ENCODE measurements around the gene IFI35. TPM values are rescaled to one million over a fixed set of nuclear protein-coding genes. Genes with fewer than 3 reads are reported as not detected.

Gene IFI35
- total RNA-seq, 1 donor from 2014 or later: 9.7 TPM

DNA sequence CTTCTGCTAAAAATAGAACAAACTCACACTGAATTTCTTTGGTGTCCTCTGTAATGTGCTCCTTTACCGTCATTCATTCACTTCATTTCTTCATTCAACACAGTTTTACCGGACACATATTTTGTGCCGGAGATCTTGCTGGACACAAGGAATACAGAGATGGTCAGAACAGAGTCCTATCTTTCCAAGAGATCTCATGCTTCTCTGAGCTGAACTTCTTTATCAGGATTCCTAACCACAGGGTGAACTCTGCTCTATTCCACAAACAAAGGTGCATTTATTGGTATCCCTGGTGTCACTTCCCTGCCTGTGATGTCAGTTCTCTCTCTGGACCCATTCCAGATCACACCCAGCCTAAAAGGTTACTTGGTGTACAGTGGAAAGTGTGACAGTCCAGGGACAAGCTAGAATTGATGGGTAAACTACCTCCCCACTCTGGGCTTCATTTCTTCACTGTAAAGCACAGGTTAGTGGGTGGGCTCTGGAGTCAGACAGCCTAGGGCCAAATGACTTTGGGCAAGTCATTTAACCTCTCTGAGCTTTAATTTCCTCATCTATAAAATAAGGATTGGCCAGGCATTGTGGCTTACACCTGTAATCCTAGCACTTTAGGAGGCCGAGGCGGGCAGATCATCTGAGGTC lies 4.2 kb downstream of the IFI35 start:
- Histone ChIP-seq H3K4me3 (ENCODE audit: low read depth, low read length) (no peak overlapping the region), H3K36me3 (ENCODE audit: control insufficient read depth, insufficient read depth, low read length) (no peaks in the 10 kb centered on the region), H3K27me3 (ENCODE audit: control insufficient read depth, insufficient read depth, low read length) (no peaks in the 10 kb centered on the region)
- no peak for DNase-seq (ENCODE audit: low read depth)
- TF ChIP-seq CTCF (IDR thresholded peaks at IDR 0.05; ENCODE audit: insufficient read depth, low read length, poor library complexity, severe bottlenecking): no peak

DNA sequence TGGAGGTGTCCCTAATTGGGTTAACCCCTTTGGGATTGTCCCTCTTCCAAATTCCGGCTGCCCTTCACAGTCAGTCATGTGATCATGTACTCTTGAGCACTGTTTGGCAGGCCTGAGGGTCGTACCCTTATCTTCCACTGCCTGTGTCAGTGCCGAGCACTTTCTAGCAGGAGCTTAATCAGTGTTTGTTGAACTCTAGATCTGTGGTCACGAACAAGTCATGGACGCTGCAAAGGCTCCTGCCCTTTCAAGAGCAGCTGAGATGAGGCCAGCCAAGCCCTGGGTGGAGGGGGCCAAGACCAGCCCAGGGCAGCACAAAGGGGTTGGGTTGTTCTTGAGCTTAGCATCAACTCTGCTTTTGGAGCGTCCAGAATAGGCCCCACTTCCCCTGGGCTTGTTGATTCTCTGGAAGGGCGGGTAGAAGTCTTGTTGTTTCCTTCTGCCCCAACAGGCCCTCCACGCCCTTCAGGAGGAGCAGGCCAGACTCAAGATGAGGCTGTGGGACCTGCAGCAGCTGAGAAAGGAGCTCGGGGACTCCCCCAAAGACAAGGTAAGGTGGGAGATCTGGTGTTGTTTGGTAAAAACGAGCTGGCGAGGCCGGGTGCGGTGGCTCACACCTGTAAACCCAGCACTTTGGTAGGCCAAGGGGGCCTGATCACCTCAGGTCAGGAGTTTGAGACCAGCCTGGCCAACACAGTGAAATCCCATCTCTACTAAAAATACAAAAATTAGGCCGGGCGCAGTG lies 5.3 kb downstream of the IFI35 start:
- DNase-seq (ENCODE audit: low read depth): no peak
- Histone ChIP-seq H3K4me3 (ENCODE audit: low read depth, low read length) (no peak overlapping the region), H3K27me3 (ENCODE audit: control insufficient read depth, insufficient read depth, low read length) (no peaks in the 10 kb centered on the region), H3K36me3 (ENCODE audit: control insufficient read depth, insufficient read depth, low read length) (peaks cover 2% of the 10 kb centered on the region)
- no peak for TF ChIP-seq CTCF (IDR thresholded peaks at IDR 0.05; ENCODE audit: insufficient read depth, low read length, poor library complexity, severe bottlenecking)

- H3K36me3 ChIP-seq (ENCODE audit: control insufficient read depth, insufficient read depth, low read length): peaks cover 2% of the 10 kb centered on the region
- DNase-seq (ENCODE audit: low read depth): no peak
- no peak for TF ChIP-seq CTCF (IDR thresholded peaks at IDR 0.05; ENCODE audit: insufficient read depth, low read length, poor library complexity, severe bottlenecking)
- H3K4me3 ChIP-seq (ENCODE audit: low read depth, low read length): no peak overlapping the region
- no peaks in the 10 kb centered on the region for H3K27me3 ChIP-seq (ENCODE audit: control insufficient read depth, insufficient read depth, low read length)
Observed at GRCh38 chr17:43013296-43013695, 6.7 kb downstream of the IFI35 start.

DNA sequence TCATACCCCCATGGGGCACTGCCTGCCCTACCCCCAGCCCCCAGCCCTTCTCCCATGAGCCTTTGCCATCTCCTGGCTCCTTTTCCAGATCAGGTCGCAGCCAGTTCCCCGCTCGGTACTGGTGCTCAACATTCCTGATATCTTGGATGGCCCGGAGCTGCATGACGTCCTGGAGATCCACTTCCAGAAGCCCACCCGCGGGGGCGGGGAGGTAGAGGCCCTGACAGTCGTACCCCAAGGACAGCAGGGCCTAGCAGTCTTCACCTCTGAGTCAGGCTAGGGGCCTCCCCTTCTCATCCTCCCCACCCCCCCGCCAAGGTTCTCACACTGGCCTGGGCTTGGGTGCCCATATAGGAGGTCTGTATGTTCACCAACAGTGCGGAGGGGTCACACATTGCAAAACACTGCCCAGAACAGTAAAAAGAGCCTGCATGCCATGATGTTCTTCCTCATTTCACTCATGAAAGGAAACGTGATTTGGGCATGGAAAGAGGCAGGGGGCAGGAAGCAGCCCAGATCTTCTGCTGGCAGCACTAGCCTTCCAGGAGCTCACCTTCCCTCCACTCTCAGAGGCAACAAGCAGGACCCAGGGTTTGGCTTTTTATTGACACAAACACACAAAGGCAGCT lies 7.5 kb downstream of the IFI35 start:
- TF ChIP-seq CTCF (IDR thresholded peaks at IDR 0.05; ENCODE audit: insufficient read depth, low read length, poor library complexity, severe bottlenecking): no peak
- DNase-seq (ENCODE audit: low read depth): no peak
- peaks cover 2% of the 10 kb centered on the region for H3K36me3 ChIP-seq (ENCODE audit: control insufficient read depth, insufficient read depth, low read length)
- H3K4me3 ChIP-seq (ENCODE audit: low read depth, low read length): no peak overlapping the region
- no peaks in the 10 kb centered on the region for H3K27me3 ChIP-seq (ENCODE audit: control insufficient read depth, insufficient read depth, low read length)

DNA sequence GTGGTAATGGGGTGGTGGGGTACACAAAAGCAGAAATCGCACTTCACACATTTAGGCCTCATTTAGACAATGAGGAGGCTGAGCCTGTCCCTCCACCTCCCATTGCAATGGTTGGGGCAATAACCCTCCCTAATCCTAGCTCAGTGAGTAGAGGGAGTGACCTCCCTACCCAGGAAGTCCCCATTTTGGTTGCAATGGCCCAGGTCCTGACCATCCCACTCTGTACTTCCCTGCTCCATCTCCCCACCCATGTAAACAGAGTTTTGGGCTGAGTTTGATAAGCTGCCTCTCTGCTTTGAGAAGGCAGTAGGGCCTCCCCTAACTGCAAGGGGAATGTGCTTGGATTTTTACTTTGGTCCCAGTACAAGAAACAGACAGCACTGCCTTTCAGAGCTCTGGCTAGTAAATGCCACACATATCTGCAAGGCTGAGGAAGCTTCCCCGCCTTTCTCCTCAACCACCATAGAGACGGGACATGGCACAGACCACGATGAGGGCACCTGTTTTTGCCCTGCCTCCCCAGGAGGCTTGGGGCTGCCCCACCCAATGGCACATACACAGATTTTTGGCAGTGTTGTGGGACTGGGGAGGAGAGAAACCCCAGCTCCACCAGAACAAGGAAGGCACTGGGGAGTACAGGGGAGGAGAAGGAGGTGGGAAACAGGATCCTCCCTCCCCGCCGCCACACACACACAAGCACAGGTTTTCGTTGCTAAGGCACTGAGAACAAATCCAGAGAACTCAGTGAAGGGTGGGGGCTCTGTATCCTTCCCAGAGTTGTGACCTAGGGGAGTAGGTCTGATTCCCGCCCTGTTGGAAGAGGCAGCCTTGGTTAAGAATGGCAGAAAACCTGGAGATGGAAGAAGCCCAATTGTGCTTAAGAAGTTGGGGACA lies 8.3 kb downstream of the IFI35 start:
- no peak for DNase-seq (ENCODE audit: low read depth)

More for the DNA sequence above, 8.3 kb downstream of the IFI35 start:
- Histone ChIP-seq H3K36me3 (ENCODE audit: control insufficient read depth, insufficient read depth, low read length) (peaks cover 2% of the 10 kb centered on the region), H3K4me3 (ENCODE audit: low read depth, low read length) (no peak overlapping the region), H3K27me3 (ENCODE audit: control insufficient read depth, insufficient read depth, low read length) (no peaks in the 10 kb centered on the region)
- TF ChIP-seq CTCF (IDR thresholded peaks at IDR 0.05; ENCODE audit: insufficient read depth, low read length, poor library complexity, severe bottlenecking): no peak

Data from kidney epithelial cell (primary cell).